GM23248 (cell line): ENCODE measurements around the gene TGFBR1. TPM values are rescaled to one million over a fixed set of nuclear protein-coding genes. Genes with fewer than 3 reads are reported as not detected.

Source experiments
- DNase-seq: peaks from one replicate; pipeline ENCODE4 v3.0.0-alpha.2; 2015
- H2AFZ ChIP-seq: fragments of 200-600 bp; sonication (generic); 2 replicates; pipeline ENCODE4 v1.6.1; 2016; ENCODE audit warnings: antibody characterized with exemption
- H3F3A ChIP-seq: fragments of 200-600 bp; sonication (generic); 2 replicates; pipeline ENCODE4 v1.6.1; 2016; ENCODE audit warnings: mild to moderate bottlenecking, antibody characterized with exemption, mixed run types; ENCODE audit not compliant: insufficient read depth
- H3K27ac ChIP-seq: fragments of 200-600 bp; sonication (generic); 2 replicates; pipeline ENCODE4 v1.5.1; 2016; ENCODE audit warnings: mild to moderate bottlenecking
- H3K27me3 ChIP-seq: fragments of 200-600 bp; sonication (generic); replicated peaks from 2 replicates; pipeline ENCODE4 v1.6.1; 2016; ENCODE audit warnings: mild to moderate bottlenecking; ENCODE audit not compliant: insufficient read depth
- H3K36me3 ChIP-seq: fragments of 200-600 bp; sonication (generic); 2 replicates; pipeline ENCODE4 v1.6.1; 2016; ENCODE audit warnings: low read depth, mild to moderate bottlenecking
- H3K4me1 ChIP-seq: fragments of 200-600 bp; sonication (generic); 2 replicates; pipeline ENCODE4 v1.6.1; 2016; ENCODE audit warnings: mild to moderate bottlenecking; ENCODE audit not compliant: insufficient read depth
- H3K4me2 ChIP-seq: fragments of 200-600 bp; sonication (generic); one replicate; pipeline ENCODE4 v1.6.1; 2016; ENCODE audit warnings: mild to moderate bottlenecking; ENCODE audit not compliant: unreplicated experiment
- H3K4me3 ChIP-seq: fragments of 200-600 bp; sonication (generic); 2 replicates; pipeline ENCODE4 v1.5.1; 2016; ENCODE audit warnings: mild to moderate bottlenecking
- H3K79me2 ChIP-seq: fragments of 200-600 bp; sonication (generic); 2 replicates; pipeline ENCODE4 v1.6.1; 2016; ENCODE audit warnings: mild to moderate bottlenecking; ENCODE audit not compliant: insufficient read depth
- H3K9ac ChIP-seq: fragments of 200-600 bp; sonication (generic); 2 replicates; pipeline ENCODE4 v1.6.1; 2016; ENCODE audit warnings: mild to moderate bottlenecking
- H3K9me2 ChIP-seq: fragments of 200-600 bp; sonication (generic); 2 replicates; pipeline ENCODE4 v1.6.1; 2016; ENCODE audit warnings: mixed run types, mild to moderate bottlenecking, moderate library complexity; ENCODE audit not compliant: insufficient read depth
- H3K9me3 ChIP-seq: fragments of 200-600 bp; sonication (generic); one replicate; pipeline ENCODE4 v1.6.1; 2017; ENCODE audit warnings: low read depth
- H4K20me1 ChIP-seq: fragments of 200-600 bp; sonication (generic); 2 replicates; pipeline ENCODE4 v1.6.0; 2016; ENCODE audit not compliant: insufficient read depth
- EZH2 ChIP-seq: fragments of 200-600 bp; sonication (generic); IDR thresholded peaks from 2 replicates; pipeline ENCODE4 v1.6.1; 2018; ENCODE audit warnings: antibody characterized with exemption, mild to moderate bottlenecking; ENCODE audit not compliant: insufficient read depth, poor library complexity, severe bottlenecking
- EZH2phosphoT487 ChIP-seq: fragments of 200-600 bp; sonication (generic); IDR thresholded peaks from 2 replicates; pipeline ENCODE4 v1.6.1; 2018; ENCODE audit warnings: antibody characterized with exemption, moderate library complexity, mild to moderate bottlenecking, low read depth; ENCODE audit not compliant: insufficient read depth
- WGBS, 2 experiments: methylation state at CpG; one replicate each; pipeline ENCODE4 v1.1.6; 2015 to 2017; ENCODE audit warnings: low lambda C conversion rate in 2 of 2, low coverage in 1 of 2; ENCODE audit errors: missing lambda C conversion rate in 2 of 2; 5-methylcytosine and 5-hydroxymethylcytosine counted together
- in situ Hi-C: fragments of 300-500 bp; cut with MboI; formaldehyde crosslinking; loops from 2 replicates; pipeline ENCODE4 v1.15.0; 2020
- polyA plus RNA-seq: library from polyadenylated mRNA; unstranded; fragments of >200 nt; fragmentation: Nextera tagmentation; extraction: Ambion mirVana; gene quantifications from 2 replicates; pipeline ENCODE4 v1.2.1, GENCODE V29; 2016
- total RNA-seq: library from RNA; depleted of rRNA; stranded (reverse); fragments of >200 nt; shearing (Covaris generic); gene quantifications from 2 replicates; pipeline ENCODE4 v1.2.3, GENCODE V29; 2014

Gene TGFBR1
- total and polyA plus RNA-seq, 2 experiments from 2014 or later: 46.3 to 73.9 TPM

- Histone ChIP-seq H3K27me3 (0 out of 2 replicates have a peak, but pooled peaks cover 2% of the 10 kb centered on the region), H4K20me1 (no peaks in the 10 kb centered on the region), H3K4me1 (no peaks in the 10 kb centered on the region; the same call in 1 of the 2 replicates), H3K9me2 (no peaks in the 10 kb centered on the region), H3K4me2 (no peak overlapping the region), H3K79me2 (no peaks in the 10 kb centered on the region), H3F3A (no peaks in the 10 kb centered on the region), H3K4me3 (no peak overlapping the region), H2AFZ (no peak overlapping the region), H3K9me3 (no peaks in the 10 kb centered on the region), H3K27ac (no peak overlapping the region), H3K36me3 (no peaks in the 10 kb centered on the region), H3K9ac (no peak overlapping the region)
- WGBS, 2 experiments: 64 to 69% methylated on average over 4 of the region's 4 CpGs
- TF ChIP-seq EZH2phosphoT487 (no peak), EZH2 (no peak)
- in situ Hi-C loops: loop anchor here (25.0 kb wide), 1 partner anchor 1031 kb away; no protein-coding TSS in a partner anchor
- DNase-seq: no peak
Measured at GRCh38 chr9:99181621-99182020, 76.7 kb downstream of the TGFBR1 start.

GRCh38 chr9:99182356-99182755 lies 77.4 kb downstream of the TGFBR1 start:
- Histone ChIP-seq H3K79me2 (no peaks in the 10 kb centered on the region), H3K9me3 (no peaks in the 10 kb centered on the region), H4K20me1 (no peaks in the 10 kb centered on the region), H2AFZ (no peak overlapping the region), H3K9ac (no peak overlapping the region), H3K9me2 (no peaks in the 10 kb centered on the region), H3K27ac (no peak overlapping the region), H3F3A (no peaks in the 10 kb centered on the region), H3K4me3 (no peak overlapping the region), H3K36me3 (no peaks in the 10 kb centered on the region), H3K4me2 (no peak overlapping the region), H3K27me3 (0 out of 2 replicates have a peak, but pooled peaks cover 4% of the 10 kb centered on the region), H3K4me1 (no peaks in the 10 kb centered on the region; the same call in 1 of the 2 replicates)
- 88 to 90% methylated on average over 3 of the region's 3 CpGs for WGBS, 2 experiments
- no peak for DNase-seq
- TF ChIP-seq EZH2phosphoT487 (no peak), EZH2 (no peak)
- in situ Hi-C loops: loop anchor here (25.0 kb wide), 1 partner anchor 1030 kb away; no protein-coding TSS in a partner anchor

GRCh38 chr9:99183616-99184015 lies 78.7 kb downstream of the TGFBR1 start:
- DNase-seq: no peak
- H4K20me1 ChIP-seq: no peaks in the 10 kb centered on the region
- H3K4me1 ChIP-seq: no peaks in the 10 kb centered on the region; the same call in 1 of the 2 replicates
- no peak overlapping the region for H3K4me2 ChIP-seq
- H3K36me3 ChIP-seq: no peaks in the 10 kb centered on the region
- no peaks in the 10 kb centered on the region for H3K79me2 ChIP-seq
- no peaks in the 10 kb centered on the region for H3K9me2 ChIP-seq
- TF ChIP-seq EZH2phosphoT487: no peak
- no peak for TF ChIP-seq EZH2
- no peak overlapping the region for H2AFZ ChIP-seq
- in situ Hi-C loops: loop anchor here (25.0 kb wide), 1 partner anchor 1029 kb away; no protein-coding TSS in a partner anchor
- 0 out of 2 replicates have a peak, but pooled peaks cover 9% of the 10 kb centered on the region for H3K27me3 ChIP-seq
- H3K4me3 ChIP-seq: no peak overlapping the region
- no peaks in the 10 kb centered on the region for H3K9me3 ChIP-seq
- H3F3A ChIP-seq: no peaks in the 10 kb centered on the region
- H3K27ac ChIP-seq: no peak overlapping the region
- H3K9ac ChIP-seq: no peak overlapping the region
- 96 to 98% methylated on average over 3 of the region's 3 CpGs for WGBS, 2 experiments

GRCh38 chr9:99184110-99184474 lies 79.2 kb downstream of the TGFBR1 start:
- H3K79me2 ChIP-seq: no peaks in the 10 kb centered on the region
- no peak overlapping the region for H2AFZ ChIP-seq
- H3K27me3 ChIP-seq: 0 out of 2 replicates have a peak, but pooled peaks cover 11% of the 10 kb centered on the region
- 36 to 45% methylated on average over 8 to 10 of the region's 10 CpGs for WGBS, 2 experiments
- TF ChIP-seq EZH2 (no peak), EZH2phosphoT487 (no peak)
- no peak overlapping the region for H3K27ac ChIP-seq
- H3K9ac ChIP-seq: no peak overlapping the region
- H4K20me1 ChIP-seq: no peaks in the 10 kb centered on the region
- no peak for DNase-seq
- no peaks in the 10 kb centered on the region for H3K9me2 ChIP-seq
- no peaks in the 10 kb centered on the region for H3K9me3 ChIP-seq
- no peak overlapping the region for H3K4me2 ChIP-seq
- no peaks in the 10 kb centered on the region; the same call in 1 of the 2 replicates for H3K4me1 ChIP-seq
- H3K36me3 ChIP-seq: no peaks in the 10 kb centered on the region
- in situ Hi-C loops: loop anchor here (25.0 kb wide), 1 partner anchor 1028 kb away; no protein-coding TSS in a partner anchor
- no peak overlapping the region for H3K4me3 ChIP-seq
- H3F3A ChIP-seq: no peaks in the 10 kb centered on the region
